ENCODE measurements around the gene VPS37B. TPM values are rescaled to one million over a fixed set of nuclear protein-coding genes. Genes with fewer than 3 reads are reported as not detected.

VPS37B gene
- total and polyA plus RNA-seq, 2 of the 8 experiments (the other 6 are each of a cell fraction or from before 2014, with no cell fraction given) = 11.9 to 15.7 TPM

DNA sequence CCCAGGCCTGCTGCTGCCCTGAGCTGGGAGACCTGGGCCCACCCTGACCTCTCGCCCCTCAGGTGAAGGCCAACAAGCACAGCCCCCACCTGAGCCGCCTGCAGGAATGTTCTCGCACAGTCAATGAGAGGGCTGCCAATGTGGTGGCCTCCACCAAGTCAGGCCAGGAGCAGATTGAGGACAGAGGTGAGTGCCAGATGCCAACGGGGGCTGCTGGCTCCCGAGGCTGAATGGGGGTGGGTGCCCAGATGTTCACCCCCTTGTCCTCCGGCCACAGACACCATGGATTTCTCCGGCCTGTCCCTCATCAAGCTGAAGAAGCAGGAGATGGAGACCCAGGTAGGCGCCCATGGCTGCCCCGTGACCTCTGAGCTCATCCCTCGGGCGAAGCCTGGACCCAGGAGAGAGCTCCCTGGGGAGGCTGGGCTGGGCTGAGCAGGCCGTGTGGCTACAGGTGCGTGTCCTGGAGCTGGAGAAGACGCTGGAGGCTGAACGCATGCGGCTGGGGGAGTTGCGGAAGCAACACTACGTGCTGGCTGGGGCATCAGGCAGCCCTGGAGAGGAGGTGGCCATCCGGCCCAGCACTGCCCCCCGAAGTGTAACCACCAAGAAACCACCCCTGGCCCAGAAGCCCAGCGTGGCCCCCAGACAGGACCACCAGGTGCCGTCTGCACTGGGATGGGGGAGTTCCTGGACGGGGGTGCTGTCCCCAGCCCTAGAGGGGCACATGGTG lies 34.9 kb downstream of the VPS37B start:
- no peak overlapping the region for H2BK5ac ChIP-seq (ENCODE audit: low read depth, low read length)
- H2BK15ac ChIP-seq (ENCODE audit: low read length) = no peak overlapping the region
- no peak for DNase-seq (ENCODE audit: low read depth in 1 of 2, low spot score in 2 of 2)
- TF ChIP-seq KDM5A (IDR thresholded peaks at IDR 0.05; ENCODE audit: low read length) (no peak), SP2 (IDR thresholded peaks at IDR 0.05; ENCODE audit: low read length) (no peak), JUN (IDR thresholded peaks at IDR 0.05; ENCODE audit: low read depth, low read length) (no peak), NANOG (IDR thresholded peaks at IDR 0.05; ENCODE audit: insufficient read depth, low read depth, low read length, poor library complexity, severe bottlenecking) (no peak), CHD2 (IDR thresholded peaks at IDR 0.05; ENCODE audit: low read length) (no peak), SIN3A (conservative IDR thresholded peaks at IDR 0.05 in 1 of 2, IDR thresholded peaks at IDR 0.05 in 1 of 2; ENCODE audit: low read depth in 1 of 2, low read length in 2 of 2) (no peak), YY1 (IDR thresholded peaks at IDR 0.05; ENCODE audit: low read depth, low read length) (no peak)
- TF ChIP-seq, protein P1, sequence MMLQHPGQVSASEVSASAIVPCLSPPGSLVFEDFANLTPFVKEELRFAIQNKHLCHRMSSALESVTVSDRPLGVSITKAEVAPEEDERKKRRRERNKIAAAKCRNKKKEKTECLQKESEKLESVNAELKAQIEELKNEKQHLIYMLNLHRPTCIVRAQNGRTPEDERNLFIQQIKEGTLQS (IDR thresholded peaks at IDR 0.05; ENCODE audit: insufficient read depth, low read depth, low read length) = no peak
- TF ChIP-seq, protein P2, sequence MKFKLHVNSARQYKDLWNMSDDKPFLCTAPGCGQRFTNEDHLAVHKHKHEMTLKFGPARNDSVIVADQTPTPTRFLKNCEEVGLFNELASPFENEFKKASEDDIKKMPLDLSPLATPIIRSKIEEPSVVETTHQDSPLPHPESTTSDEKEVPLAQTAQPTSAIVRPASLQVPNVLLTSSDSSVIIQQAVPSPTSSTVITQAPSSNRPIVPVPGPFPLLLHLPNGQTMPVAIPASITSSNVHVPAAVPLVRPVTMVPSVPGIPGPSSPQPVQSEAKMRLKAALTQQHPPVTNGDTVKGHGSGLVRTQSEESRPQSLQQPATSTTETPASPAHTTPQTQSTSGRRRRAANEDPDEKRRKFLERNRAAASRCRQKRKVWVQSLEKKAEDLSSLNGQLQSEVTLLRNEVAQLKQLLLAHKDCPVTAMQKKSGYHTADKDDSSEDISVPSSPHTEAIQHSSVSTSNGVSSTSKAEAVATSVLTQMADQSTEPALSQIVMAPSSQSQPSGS (IDR thresholded peaks at IDR 0.05; ENCODE audit: low read length) = no peak

More for the DNA sequence above, 34.9 kb downstream of the VPS37B start:
- Histone ChIP-seq H2AK5ac (ENCODE audit: low read depth, low read length) (no peak overlapping the region), H3K23me2 (ENCODE audit: low read depth, low read length) (no peaks in the 10 kb centered on the region), H2AFZ (ENCODE audit: low read length) (no peak overlapping the region), H2BK120ac (replicated peaks; ENCODE audit: low read depth, low read length) (no peak overlapping the region), H3K27me3 (replicated peaks in 1 of 4; ENCODE audit: control insufficient read depth in 3 of 4, extremely low read depth in 1 of 4, insufficient read depth in 3 of 4, low read length in 3 of 4) (peaks cover 0 to 2% (median 0%) of the 10 kb centered on the region in 4 experiments; a peak in 1 of 7 replicates), H3K4me3 (ENCODE audit: extremely low read depth in 1 of 4, insufficient read depth in 2 of 4, low read depth in 3 of 4, low read length in 4 of 4) (no peak overlapping the region), H2BK12ac (ENCODE audit: low read depth, low read length) (no peak overlapping the region), H3K36me3 (ENCODE audit: control insufficient read depth in 2 of 4, insufficient read depth in 4 of 4, low read length in 3 of 4) (peaks cover 0 to 3% (median 0%) of the 10 kb centered on the region in 4 experiments; a peak in 2 of 8 replicates), H3K4me2 (ENCODE audit: insufficient read depth in 1 of 2, low read depth in 2 of 2, low read length in 2 of 2) (no peak overlapping the region), H3K56ac (replicated peaks; ENCODE audit: insufficient read length, low read depth, low read length) (no peak overlapping the region), H3K14ac (ENCODE audit: insufficient read length) (no peak overlapping the region), H3K79me2 (ENCODE audit: control insufficient read depth in 1 of 2, insufficient read depth in 2 of 2, low read length in 2 of 2) (no peaks in the 10 kb centered on the region), H3K18ac (ENCODE audit: extremely low read depth, low read length) (no peak overlapping the region), H3K9ac (replicated peaks in 1 of 4; ENCODE audit: extremely low read depth in 1 of 4, low read depth in 3 of 4, low read length in 3 of 4) (no peak overlapping the region), H4K8ac (ENCODE audit: extremely low read depth, insufficient read depth, low read length) (no peak overlapping the region; the same call in 1 of the 2 replicates), H3K23ac (ENCODE audit: insufficient read length) (no peak overlapping the region), H4K20me1 (replicated peaks in 1 of 2; ENCODE audit: control insufficient read depth in 1 of 2, insufficient read depth in 2 of 2, low read length in 2 of 2) (peaks cover 7 to 23% of the 10 kb centered on the region in 2 experiments), H3K27ac (ENCODE audit: low read depth, low read length) (no peak overlapping the region), H3K4ac (replicated peaks; ENCODE audit: insufficient read length, low read depth, low read length) (no peak overlapping the region), H3K79me1 (ENCODE audit: low read depth, low read length) (no peaks in the 10 kb centered on the region), H3K9me3 (ENCODE audit: insufficient read depth in 2 of 2, low read depth in 1 of 2, low read length in 1 of 2) (no peaks in the 10 kb centered on the region), H4K91ac (replicated peaks; ENCODE audit: insufficient read length, low read length) (no peak overlapping the region), H4K5ac (ENCODE audit: insufficient read length, low read depth, low read length) (no peak overlapping the region), H2BK20ac (ENCODE audit: low read length) (no peak overlapping the region), H3K4me1 (replicated peaks in 1 of 4; ENCODE audit: control insufficient read depth in 3 of 4, insufficient read depth in 4 of 4, low read length in 3 of 4) (0 out of 7 replicates have a peak, but pooled peaks cover 0 to 2% (median 0%) of the 10 kb centered on the region in 4 experiments)
- ChIA-PET POLR2A (ENCODE audit: partially characterized antibody) (interaction anchor here (0.6 to 2.5 kb wide), 8 partner anchors 11 to 95 kb away, joined by 3 to 8 read pairs (median 4); no protein-coding TSS in a partner anchor), CTCF (ENCODE audit: partially characterized antibody) (interaction anchor here (0.5 to 20.1 kb wide), 44 partner anchors 10 to 1569 kb away, joined by 3 to 473 read pairs (median 5); partner anchors contain the start of gene OGFOD2)
- FAIRE-seq = no peak
- WGBS, 2 experiments (ENCODE audit: extremely low coverage in 1 of 2, insufficient coverage in 1 of 2, insufficient read length in 1 of 2, insufficient replicate concordance in 2 of 2, low coverage in 1 of 2, low lambda C conversion rate in 2 of 2, missing lambda C conversion rate in 1 of 2) = 91% methylated on average over 23 of the region's 23 CpGs; no CpG with 5 or more reads in 1 of the 2 experiments

Data from H1 (cell line).